SK-N-DZ (cell line): Measurements from ENCODE around the gene TMEM187.
"Not testable (repeated sequence)": the region's sequence is repeated elsewhere in the genome, so short reads cannot be mapped to it uniquely, and the experiment has no call there.

Experiments used
- DNase-seq: peaks from one replicate; pipeline ENCODE4 v3.0.0-alpha.2; 2015; ENCODE audit warnings: low spot score

Gene TMEM187

DNA sequence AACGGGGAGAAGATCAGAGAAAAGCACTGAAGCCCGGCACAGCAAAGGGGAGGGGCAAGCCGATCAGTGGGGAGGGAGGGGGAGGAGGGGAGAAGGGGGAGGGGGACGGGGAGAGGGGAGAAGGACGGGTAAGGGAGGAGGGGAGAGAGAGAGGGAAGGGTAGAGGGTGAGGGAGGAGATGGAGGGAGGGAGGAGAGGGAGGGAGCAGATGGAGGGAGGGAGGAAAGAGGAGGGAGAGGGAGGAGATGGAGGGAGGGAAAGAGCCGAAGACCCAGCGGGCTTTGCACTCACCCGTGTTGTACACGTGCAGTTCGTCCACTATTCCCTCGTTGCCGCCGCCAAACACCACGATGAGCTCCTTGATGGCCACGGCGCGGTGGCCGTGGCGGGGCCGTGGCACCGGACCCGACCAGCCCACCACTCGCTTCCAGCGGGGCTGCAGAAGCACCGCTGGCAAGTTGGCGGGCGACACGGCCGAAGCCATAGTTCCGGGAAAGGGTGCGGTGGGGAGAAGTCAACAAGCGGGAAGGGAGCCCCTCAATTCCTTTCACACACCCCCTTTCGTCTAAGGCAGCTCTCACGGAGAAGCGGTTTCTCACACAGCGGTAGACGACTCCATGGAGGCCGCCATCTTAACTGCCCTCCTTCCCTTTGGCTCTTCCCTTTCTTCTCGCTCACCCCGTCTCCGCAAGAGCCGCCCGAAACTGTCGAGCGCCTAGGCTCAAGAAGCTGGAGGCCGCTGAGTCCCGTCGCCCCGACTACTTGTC lies 2.0 kb upstream of the TMEM187 start:
- DNase-seq = peak; percentile 62

DNA sequence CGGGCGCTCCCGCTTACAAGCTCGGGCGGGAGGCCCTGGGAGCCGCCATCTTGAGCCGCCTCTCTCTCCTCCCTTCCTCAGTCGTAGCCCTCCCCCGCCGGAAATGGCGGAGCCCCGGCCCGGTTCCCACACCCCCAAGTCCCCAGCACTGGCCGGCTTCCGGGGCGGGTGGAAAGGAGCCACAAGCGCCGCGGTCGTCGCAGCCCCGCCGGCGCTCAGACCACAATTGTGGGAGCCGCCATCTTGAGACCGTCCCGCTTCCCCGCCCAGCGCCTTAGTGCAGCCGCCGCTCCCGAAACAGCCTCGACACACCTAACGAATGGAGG lies 1.5 kb upstream of the TMEM187 start:
- peak; percentile 87 for DNase-seq

DNA sequence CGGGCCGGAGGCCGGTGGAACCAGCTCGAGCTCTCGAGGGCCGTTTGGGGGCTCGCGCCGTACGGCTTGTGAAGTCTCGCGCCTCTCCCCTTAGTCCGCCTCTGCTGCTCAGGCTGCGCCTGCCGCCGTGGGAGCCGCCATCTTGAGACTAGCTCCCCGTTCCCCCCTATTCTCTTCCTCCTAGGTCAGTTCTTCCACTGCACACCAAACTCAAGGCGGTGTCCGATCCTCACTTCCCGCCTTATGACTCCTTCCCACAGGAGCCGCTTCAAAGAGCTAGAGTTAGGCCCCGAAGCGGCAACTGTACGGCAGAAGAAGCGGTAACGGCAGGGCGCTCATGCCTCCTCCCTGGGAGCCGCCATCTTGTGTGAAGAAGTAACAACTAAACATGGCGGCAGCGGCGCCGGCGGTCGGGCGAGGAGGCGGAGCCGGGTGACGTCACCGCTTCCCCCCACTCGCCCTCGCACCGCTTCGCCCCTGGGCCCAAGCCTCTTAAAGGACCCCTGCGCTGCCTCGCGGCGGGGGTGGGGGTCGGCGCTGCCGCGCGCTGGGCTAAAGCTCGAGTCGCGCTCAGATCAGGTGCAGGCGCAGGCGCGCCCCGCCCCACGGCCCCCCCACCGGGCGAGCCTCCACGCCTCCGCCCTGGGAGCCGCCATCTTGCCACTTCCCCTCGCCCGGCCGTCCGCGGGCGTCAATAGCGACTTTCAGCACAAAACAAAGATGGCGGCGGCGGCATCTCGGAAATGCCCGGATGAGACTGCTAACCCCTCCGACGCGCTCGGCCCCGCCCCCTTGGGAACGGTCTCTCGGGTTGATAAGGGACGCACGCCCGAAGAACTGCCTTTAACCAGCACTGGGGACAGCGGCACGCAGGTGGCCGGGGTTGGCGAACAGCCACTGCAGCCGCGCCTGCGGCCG lies 845 bp upstream of the TMEM187 start, which contains the start of gene HCFC1:
Gene HCFC1 (minus strand): TSS at position 369 of the 918 bp plus-strand sequence. CDS start 978 bp downstream, outside the sequence.
- DNase-seq = peak; percentile 95

DNA sequence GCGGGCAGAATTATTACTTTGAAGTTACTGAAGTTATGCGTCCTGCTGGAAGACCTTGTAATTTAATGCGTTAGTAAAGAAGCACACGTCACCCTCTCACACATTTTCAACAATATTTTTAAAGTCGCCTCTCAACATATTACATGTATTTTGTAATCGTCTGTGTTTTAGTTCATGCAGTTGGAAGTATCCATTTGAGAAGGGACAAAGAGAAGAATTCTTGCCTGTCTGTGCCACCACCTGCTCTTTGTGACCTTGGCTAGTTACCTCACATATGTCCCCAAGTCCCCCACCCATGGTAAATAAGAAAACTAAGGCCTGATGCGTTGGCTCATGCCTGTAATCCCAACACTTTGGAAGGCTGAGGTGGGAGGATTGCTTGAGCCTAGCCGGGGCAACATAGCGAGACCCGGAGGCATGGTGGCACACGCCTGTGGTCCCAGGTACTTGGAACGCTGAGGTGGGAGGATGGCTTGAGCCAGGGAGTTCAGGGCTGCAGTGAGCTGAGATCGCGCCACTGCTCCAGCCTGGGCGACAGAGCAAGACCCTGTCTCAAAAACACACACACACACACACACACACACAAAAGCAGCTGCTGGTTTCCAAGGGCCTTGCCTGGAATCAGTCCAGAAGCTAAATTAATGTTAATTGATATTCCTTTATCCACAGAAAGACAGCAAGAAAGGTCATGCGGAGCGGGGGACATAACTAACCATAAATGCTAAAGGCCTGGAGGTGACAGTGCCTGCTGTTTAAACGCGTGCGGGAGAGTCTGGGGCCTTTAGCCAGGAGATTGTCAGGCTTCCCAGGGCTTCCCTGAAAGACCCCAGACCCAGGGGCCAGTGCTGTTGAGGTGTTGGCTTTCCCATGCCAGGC lies 811 bp downstream of the TMEM187 start:
- DNase-seq = peak; percentile 13

DNA sequence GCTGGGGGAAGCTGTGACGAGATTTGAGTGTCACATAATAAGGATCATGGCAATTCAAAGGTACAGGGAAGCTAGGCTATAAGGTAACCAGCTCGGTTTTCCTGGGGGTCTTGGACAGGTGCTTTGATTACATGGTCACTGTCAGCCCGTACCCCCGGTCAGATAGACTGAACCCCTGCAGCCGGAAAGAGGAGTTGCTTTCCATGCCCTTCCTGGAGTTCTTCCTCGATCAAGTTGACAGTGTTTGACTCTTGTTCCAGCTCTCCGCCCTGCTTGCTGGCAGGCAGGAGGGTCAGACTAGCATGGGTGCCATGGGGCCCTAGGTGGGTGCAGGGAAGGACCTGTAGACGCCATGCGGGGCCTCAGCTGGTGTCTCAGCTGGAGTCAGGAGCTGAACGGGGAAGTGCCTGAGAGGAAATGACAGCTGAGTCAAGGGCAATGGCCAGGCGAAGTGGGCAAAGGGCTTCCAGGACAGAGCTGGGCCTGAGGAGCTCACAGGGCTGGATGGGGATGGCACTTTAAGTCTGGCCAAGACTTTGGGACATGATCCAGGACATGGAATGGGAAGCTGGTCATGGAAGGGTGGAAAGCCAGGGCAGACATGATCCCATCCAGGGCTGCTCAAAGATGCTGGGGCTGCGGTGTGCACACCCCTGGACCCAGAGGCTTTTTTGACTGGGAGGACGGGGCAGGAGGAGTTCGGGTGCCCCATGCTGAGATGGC lies 1.6 kb downstream of the TMEM187 start:
- no peak for DNase-seq

DNA sequence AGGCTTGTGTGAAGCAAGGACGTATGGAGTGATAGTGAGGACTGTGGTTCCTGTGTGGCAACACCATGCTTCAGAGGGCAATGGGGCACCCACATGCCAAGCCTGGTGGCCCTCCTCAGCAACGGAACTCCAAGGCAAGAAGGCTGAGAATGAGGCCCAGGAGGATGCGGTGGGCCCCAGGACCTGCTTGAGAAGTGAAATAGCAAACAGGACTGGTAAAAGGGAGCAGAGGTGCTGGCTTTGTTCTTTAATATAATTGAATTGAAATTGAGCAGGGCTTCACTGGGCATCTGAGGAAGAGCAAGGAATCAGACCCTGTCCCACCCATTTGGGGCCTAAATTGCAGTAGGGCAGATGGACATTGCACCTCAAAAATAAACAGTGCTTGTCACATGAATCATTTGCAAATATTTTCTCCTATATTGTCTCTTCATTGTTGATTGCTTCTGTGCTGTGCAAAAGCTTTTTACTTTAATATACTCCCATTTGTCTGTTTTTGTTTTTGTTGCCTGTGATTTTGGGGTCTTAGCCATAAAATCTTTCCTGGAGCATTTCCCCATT lies 2.3 kb downstream of the TMEM187 start:
- no peak for DNase-seq

DNA sequence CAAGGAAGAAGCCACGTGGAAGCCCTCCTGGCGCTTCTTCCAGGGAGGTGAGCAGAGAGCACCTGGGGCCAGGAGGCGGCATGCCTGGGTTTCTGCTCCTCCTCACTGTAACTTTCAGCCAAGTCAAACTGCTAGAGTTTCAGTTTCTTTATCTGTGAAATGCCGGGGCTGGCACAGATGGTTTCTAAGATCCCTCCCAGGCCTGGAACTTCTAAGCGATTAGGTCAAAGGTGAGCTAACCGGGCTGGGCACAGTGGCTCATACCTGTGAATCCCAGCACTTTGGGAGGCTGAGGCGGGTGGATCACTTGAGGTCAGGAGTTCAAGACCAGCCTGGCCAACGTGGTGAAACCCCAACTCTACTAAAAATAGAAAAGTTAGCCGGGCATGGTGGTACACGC lies 7.8 kb downstream of the TMEM187 start:
- not testable (repeated sequence) for DNase-seq

DNA sequence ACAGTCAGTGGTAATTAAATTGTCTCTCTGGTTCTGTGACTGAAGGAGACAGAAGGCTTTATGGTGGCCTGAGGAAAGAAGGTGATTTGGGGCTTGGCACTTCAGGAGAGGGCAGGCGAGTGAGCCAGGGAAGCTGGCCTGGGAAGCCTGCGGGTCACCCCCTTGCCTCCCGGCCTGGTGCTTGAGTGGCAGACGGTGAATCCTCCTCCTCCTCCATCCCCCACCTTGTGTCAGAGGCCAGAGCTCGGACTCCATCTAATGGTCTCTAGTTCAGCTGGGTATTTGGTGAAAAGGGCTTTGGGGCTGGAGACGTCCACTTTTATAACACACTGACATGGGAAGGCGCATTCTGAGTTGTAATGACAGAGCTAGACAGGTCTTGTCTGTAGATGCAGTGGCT lies 8.7 kb downstream of the TMEM187 start:
- DNase-seq = no peak

DNA sequence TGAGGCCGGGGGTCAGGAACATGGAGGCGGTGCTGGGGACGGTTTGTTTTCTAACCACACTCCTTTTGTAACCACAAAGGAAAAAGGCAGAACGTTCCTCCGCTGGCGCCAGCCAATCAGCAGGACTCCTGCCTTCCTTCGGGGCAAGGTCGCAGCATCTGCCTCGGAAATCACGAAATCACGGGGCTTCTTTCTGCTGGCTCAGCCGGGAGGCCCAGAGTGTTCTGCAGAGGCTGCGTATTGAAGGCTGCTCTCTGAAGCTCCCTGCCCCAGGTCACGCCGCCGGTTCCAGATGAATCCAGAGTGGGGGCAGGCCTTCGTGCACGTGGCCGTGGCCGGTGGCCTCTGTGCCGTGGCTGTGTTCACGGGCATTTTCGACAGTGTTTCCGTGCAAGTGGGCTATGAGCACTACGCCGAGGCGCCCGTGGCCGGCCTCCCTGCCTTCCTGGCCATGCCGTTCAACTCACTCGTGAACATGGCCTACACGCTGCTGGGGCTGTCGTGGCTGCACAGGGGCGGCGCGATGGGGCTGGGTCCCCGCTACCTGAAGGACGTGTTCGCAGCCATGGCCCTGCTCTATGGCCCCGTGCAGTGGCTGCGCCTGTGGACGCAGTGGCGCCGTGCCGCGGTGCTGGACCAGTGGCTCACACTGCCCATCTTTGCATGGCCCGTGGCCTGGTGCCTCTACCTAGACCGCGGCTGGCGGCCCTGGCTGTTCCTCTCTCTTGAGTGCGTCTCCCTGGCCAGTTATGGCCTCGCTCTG lies 9.4 kb downstream of the TMEM187 start:
- no peak for DNase-seq

DNA sequence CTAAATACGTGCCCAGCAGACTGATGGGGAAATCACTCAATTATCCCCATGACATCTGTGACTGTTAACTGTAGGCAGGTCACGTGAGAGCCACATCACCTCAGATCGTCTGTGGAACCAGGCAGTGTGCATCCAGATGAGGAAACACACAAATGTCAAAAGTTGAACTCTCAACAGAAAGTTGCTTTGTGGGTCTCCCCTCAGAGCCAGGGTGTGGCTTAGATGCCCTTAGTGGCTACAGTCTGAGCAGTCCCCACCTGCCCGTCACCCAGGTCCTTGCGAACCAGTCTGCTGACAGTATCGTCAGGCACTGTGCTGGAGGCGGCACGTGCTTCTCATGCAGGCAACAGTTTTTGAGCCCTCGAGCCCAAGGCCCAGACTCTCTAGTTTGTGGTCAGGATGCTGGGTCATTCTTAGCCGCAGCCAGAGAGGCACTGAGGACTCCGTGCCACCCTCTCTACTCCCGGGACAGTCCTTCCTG lies 10.8 kb downstream of the TMEM187 start:
- no peak for DNase-seq

DNA sequence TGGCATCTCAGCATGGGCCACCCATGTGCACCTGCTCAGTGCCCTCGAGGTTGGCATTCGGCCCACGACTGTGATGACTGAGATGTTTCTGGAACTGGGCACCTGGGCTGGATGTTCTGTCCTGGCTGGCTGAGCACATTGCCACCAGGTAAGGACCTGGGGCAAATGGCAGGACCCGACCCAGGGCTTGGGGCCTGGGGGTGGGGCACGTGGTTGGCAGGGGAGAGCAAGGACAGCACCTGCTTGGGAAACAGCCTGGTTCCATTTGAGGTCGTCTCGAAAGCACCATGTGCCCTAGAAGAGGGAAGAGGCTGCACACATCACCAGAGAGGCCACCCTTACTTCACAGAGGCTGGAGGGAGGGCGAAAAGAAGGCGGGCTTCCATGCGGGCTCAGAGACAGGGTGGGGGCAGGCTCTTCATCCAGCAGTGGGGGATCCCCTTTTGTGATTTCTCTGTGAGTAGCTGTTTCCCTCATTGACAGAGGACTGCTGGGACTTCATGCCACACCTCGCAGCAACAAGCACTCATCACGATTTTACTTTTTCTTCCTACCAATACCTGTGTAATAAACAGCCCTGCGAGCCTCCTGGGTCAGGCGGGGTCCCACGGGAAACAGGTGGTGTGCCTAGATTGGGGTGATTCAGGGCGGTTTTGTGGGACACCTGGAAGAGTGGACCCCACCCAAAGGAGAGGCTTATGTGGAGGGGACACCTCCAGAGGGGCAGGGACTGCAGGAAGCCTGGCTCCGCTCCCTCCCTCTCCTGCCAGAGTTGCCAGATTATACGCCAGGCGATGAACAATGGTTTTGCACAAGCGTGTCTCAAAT lies 12.0 kb downstream of the TMEM187 start:
- no peak for DNase-seq

DNA sequence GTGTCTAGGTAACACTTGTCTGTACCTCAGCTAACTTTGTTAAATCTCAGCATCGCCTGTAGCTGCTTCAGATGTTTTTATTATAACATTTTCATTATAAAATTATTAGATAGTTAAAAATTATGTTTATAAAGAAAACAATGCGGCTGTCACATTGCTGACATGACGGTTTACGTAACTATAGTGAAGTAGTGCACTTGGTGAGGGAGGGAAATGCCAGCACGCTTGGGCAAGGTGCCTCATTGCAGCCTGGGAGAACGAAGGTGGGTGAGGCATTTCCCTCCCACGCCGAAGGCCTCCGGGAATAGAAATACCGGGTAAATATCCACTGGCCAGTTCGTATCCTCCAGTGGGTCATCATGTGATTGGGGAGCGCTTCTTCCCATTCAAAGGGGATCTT lies 15.9 kb downstream of the TMEM187 start:
- no peak for DNase-seq

DNA sequence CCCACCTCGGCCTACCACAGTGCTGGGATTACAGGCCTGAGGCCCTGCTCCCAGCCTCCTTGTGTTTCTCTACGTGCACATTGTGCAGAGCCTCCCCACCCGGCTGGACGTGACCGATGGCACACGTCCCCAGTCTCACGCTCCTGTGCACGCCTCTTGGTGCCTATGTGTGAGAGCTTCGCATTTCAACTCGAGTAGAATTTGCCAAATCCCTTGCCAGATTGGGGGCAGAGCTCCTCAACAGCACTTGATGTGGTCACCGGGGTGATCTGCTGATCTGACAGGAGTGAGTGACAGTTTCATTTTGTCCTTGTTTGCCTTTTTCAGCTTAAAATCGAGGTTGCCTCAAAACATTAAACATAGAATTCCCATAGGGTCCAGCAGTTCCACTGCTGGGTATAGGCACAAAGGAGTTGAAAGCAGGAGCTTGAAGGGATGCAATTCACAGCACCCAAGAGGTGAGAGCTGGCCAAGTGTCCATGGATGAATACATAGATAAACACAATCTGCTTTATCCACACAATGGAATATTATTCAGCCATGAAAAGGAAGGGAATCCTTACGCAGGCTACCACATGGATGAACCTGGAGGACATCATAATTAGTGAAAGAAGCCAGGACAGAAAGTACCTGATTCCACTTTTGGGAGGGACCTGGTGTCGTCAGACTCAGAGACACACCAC lies 17.6 kb downstream of the TMEM187 start:
- DNase-seq = no peak

DNA sequence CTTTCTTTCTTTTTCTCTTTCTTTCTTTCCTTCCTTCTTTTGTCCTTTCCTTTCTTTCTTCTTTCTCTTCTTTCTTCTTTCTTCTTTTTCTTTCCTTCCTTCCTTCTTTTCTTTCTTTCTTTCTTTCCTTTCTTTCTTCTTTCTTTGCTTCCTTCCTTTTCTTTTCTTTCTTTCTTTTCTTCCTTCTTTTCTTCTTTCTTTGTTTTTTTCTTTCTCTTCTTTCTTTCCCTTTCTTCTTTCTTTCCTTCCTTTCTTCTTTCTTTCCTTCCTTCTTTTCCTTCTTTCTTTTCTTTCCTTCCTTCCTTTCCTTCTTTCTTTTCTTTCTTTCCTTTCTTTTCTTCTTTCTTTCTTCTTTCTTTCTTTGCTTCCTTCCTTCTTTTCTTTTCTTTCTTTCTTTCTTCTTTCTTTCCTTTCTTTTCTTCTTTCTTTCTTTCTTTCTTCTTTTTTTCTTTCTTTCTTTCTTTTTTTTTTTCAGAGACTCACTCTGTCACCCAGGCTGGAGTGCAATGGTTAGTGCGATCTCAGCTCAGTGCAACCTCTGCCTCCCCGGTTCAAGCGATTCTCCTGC lies 18.5 kb downstream of the TMEM187 start:
- DNase-seq = no peak

DNA sequence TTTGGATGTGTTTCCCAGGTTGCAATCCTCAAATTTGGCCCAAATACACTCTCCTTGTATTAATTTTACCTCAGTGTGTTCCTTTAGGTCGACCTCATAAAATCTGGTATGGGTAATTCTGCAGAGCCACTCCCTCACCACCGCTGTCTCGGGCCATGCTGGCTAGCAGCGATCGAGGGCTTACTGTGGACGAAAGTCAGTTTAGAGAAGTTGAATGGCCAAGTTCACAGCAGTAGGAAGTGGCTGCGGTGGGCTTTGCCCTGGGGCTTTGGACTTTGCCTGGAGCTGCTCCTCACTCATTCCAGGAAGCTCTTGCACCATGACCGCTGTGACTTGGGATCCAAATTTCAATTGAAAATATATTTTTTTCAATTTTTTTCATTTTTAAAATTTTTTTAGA lies 19.6 kb downstream of the TMEM187 start:
- DNase-seq = no peak

DNA sequence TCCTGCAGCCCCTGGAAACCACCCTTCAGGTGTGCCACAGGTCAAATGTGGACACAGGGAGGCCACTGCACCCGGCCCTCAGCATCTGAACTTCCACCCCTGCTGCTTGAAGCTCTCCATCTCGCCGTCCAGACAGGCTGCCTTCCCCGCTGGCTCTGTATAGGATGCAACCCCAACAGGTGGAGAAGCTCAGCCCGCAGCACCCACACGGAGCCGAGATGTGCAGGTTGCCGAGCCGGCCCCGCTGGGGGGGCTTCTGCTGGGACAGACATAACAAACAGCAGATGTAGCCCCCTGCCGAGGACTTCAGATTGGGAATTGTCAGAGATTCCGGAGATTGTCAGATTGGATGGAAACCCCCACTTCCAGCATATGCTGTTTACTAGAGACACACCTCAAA lies 20.5 kb downstream of the TMEM187 start:
- DNase-seq = no peak

DNA sequence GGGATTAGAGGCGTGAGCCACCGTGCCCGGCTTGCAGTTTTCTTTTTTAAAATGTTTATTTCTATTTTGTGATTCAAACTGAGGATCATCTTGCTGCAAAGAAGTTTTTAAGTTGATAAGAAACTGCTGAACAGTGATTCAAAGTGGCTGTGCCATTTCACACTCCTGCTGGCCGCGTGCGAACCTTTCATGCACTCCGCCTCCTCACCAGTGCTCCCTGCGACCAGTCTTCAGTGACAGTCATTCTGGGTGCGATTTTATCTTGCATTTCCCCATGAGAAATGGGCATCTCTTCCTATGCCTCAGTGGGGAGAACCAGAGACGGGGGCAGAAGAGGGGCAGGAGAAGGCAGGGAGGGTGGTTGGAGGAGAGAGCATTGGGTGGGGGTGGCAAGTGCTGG lies 21.4 kb downstream of the TMEM187 start:
- DNase-seq = no peak

DNA sequence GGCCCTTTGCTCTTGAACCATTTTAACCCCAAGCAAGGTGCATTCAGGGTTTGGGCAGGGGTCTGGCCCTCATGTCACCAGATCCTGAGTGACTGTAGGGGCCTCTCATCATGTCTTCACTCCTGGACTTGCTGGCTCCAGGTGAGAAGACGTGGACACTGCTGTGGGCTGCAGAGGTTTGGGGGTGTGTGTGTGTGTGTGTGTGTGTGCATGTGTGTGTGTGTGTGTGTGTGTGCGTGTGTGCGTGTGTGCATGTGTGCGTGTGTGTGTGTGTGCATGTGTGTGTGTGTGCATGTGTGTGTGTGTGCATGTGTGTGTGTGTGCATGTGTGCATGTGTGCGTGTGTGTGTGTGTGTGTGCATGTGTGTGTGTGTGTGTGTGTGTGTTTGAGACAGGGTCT lies 21.8 kb downstream of the TMEM187 start:
- not testable (repeated sequence) for DNase-seq
